H1 (cell line): ENCODE results near the gene TBL1Y. TPM values are rescaled to one million over a fixed set of nuclear protein-coding genes. Genes with fewer than 3 reads are reported as not detected.
A peak's percentile ranks its signal among the peaks of the same experiment; 100 is the strongest.

Experiments
- CTCF ChIA-PET: fragments of 300-600 bp; sonication (Branson Sonifier 250); formaldehyde crosslinking; loops from one replicate; lab custom pipeline; 2021; ENCODE audit not compliant: partially characterized antibody; lab: Charles Lee
- POLR2A ChIA-PET: fragments of 300-600 bp; sonication (Branson Sonifier 250); formaldehyde crosslinking; loops from one replicate; lab custom pipeline; 2021; ENCODE audit warnings: inconsistent platforms; ENCODE audit not compliant: partially characterized antibody; lab: Charles Lee
- DNase-seq, 2 experiments: peaks; one replicate each; pipeline versions ENCODE4 v3.0.0 to v3.0.0-alpha.2; 2010 to 2022; ENCODE audit warnings: low spot score in 2 of 2, low read depth in 1 of 2, mixed read lengths in 1 of 2
- FAIRE-seq: peaks from 2 replicates; lab custom pipeline; 2011; peaks lifted over from hg19 to GRCh38; lab: Jason Lieb, UNC
- H2AFZ ChIP-seq: 2 replicates; pipeline ENCODE4 v1.8.1; 2012; ENCODE audit warnings: low read length, inconsistent platforms
- H2AK5ac ChIP-seq: 2 replicates; pipeline ENCODE4 v1.6.1; 2013; ENCODE audit warnings: low read depth, low read length
- H2BK120ac ChIP-seq: replicated peaks from 2 replicates; pipeline ENCODE3; 2013; ENCODE audit warnings: low read depth, low read length, inconsistent platforms
- H2BK12ac ChIP-seq: 2 replicates; pipeline ENCODE4 v1.6.1; 2013; ENCODE audit warnings: low read depth, low read length
- H2BK15ac ChIP-seq: 2 replicates; pipeline ENCODE4 v1.6.1; 2013; ENCODE audit warnings: low read length
- H2BK20ac ChIP-seq: 2 replicates; pipeline ENCODE4 v1.6.1; 2013; ENCODE audit warnings: low read length
- H2BK5ac ChIP-seq: 2 replicates; pipeline ENCODE4 v1.6.1; 2013; ENCODE audit warnings: low read depth, low read length
- H3K14ac ChIP-seq: 2 replicates; pipeline ENCODE4 v1.6.1; 2013; ENCODE audit warnings: inconsistent platforms; ENCODE audit not compliant: insufficient read length
- H3K18ac ChIP-seq: 2 replicates; pipeline ENCODE4 v1.6.1; 2013; ENCODE audit warnings: low read length; ENCODE audit errors: extremely low read depth
- H3K23ac ChIP-seq: 2 replicates; pipeline ENCODE4 v1.6.1; 2013; ENCODE audit warnings: inconsistent platforms; ENCODE audit not compliant: insufficient read length
- H3K23me2 ChIP-seq: 2 replicates; pipeline ENCODE4 v1.6.1; 2013; ENCODE audit warnings: low read depth, low read length
- H3K27ac ChIP-seq: 2 replicates; pipeline ENCODE4 v1.6.1; 2011; ENCODE audit warnings: low read depth, low read length, inconsistent platforms
- H3K27me3 ChIP-seq, 4 experiments: replicated peaks in 1 of 4; 1 replicate in 1 of 4; 2 replicates in 3 of 4; pipeline versions ENCODE4 v1.6.1 to v1.8.1; 2011 to 2013; ENCODE audit warnings: low read length in 3 of 4, mild to moderate bottlenecking in 3 of 4, inconsistent platforms in 2 of 4, mixed read lengths in 2 of 4, moderate library complexity in 1 of 4; ENCODE audit not compliant: control insufficient read depth in 3 of 4, insufficient read depth in 3 of 4; ENCODE audit errors: extremely low read depth in 1 of 4
- H3K36me3 ChIP-seq, 4 experiments: 2 replicates each; pipeline versions ENCODE4 v1.6.1 to v1.8.1; 2011 to 2013; ENCODE audit warnings: mild to moderate bottlenecking in 4 of 4, low read length in 3 of 4, moderate library complexity in 2 of 4, control low read depth in 1 of 4, inconsistent platforms in 1 of 4; ENCODE audit not compliant: insufficient read depth in 4 of 4, control insufficient read depth in 2 of 4
- H3K4ac ChIP-seq: replicated peaks from 2 replicates; pipeline ENCODE3; 2013; ENCODE audit warnings: low read length, low read depth, mixed read lengths, inconsistent platforms; ENCODE audit not compliant: insufficient read length
- H3K4me1 ChIP-seq, 4 experiments: replicated peaks in 1 of 4; 1 replicate in 1 of 4; 2 replicates in 3 of 4; pipeline versions ENCODE4 v1.6.1 to v1.8.1; 2011 to 2013; ENCODE audit warnings: low read length in 3 of 4, inconsistent platforms in 2 of 4, mixed read lengths in 1 of 4; ENCODE audit not compliant: insufficient read depth in 4 of 4, control insufficient read depth in 3 of 4
- H3K4me2 ChIP-seq, 2 experiments: 2 replicates each; pipeline versions ENCODE4 v1.6.1 to v1.8.1; 2011 to 2013; ENCODE audit warnings: low read depth in 2 of 2, low read length in 2 of 2, control low read depth in 1 of 2, inconsistent platforms in 1 of 2, mild to moderate bottlenecking in 1 of 2; ENCODE audit not compliant: insufficient read depth in 1 of 2
- H3K4me3 ChIP-seq, 4 experiments: fragments of 200-600, 300-600 bp in 1 of 4; sonication (generic), shearing (Covaris generic), sonication (Bioruptor Twin) in 1 of 4; 2 replicates each; pipeline versions ENCODE4 v1.5.1 to v1.8.1; 2011 to 2016; ENCODE audit warnings: low read length in 4 of 4, low read depth in 3 of 4, control low read depth in 2 of 4, inconsistent platforms in 2 of 4, mild to moderate bottlenecking in 2 of 4, mixed read lengths in 1 of 4, moderate library complexity in 1 of 4; ENCODE audit not compliant: insufficient read depth in 2 of 4; ENCODE audit errors: extremely low read depth in 1 of 4
- H3K56ac ChIP-seq: replicated peaks from 2 replicates; pipeline ENCODE3; 2013; ENCODE audit warnings: low read depth, mild to moderate bottlenecking, mixed read lengths, low read length, inconsistent platforms; ENCODE audit not compliant: insufficient read length
- H3K79me1 ChIP-seq: 2 replicates; pipeline ENCODE4 v1.6.1; 2013; ENCODE audit warnings: low read depth, low read length, control low read depth
- H3K79me2 ChIP-seq, 2 experiments: 2 replicates each; pipeline versions ENCODE4 v1.6.1 to v1.8.1; 2012 to 2013; ENCODE audit warnings: low read length in 2 of 2, mild to moderate bottlenecking in 2 of 2, inconsistent platforms in 1 of 2; ENCODE audit not compliant: insufficient read depth in 2 of 2, control insufficient read depth in 1 of 2
- H3K9ac ChIP-seq, 4 experiments: replicated peaks in 1 of 4; 1 replicate in 1 of 4; 2 replicates in 3 of 4; pipeline versions ENCODE4 v1.6.1 to v1.8.1; 2011 to 2013; ENCODE audit warnings: low read depth in 3 of 4, low read length in 3 of 4, control low read depth in 2 of 4, mild to moderate bottlenecking in 2 of 4, moderate library complexity in 2 of 4, inconsistent platforms in 1 of 4; ENCODE audit errors: extremely low read depth in 1 of 4
- H3K9me3 ChIP-seq, 2 experiments: 2 replicates each; pipeline versions ENCODE4 v1.6.1 to v1.8.1; 2012 to 2013; ENCODE audit warnings: mild to moderate bottlenecking in 2 of 2, moderate library complexity in 2 of 2, control low read depth in 1 of 2, inconsistent platforms in 1 of 2, low read depth in 1 of 2, low read length in 1 of 2, mixed read lengths in 1 of 2; ENCODE audit not compliant: insufficient read depth in 2 of 2
- H4K20me1 ChIP-seq, 2 experiments: replicated peaks in 1 of 2; 2 replicates each; pipeline versions ENCODE3 to v1.8.1; 2011 to 2013; ENCODE audit warnings: inconsistent platforms in 2 of 2, low read length in 2 of 2, mild to moderate bottlenecking in 1 of 2; ENCODE audit not compliant: insufficient read depth in 2 of 2, control insufficient read depth in 1 of 2
- H4K5ac ChIP-seq: 2 replicates; pipeline ENCODE4 v1.6.1; 2013; ENCODE audit warnings: low read length, low read depth, mixed read lengths, inconsistent platforms; ENCODE audit not compliant: insufficient read length
- H4K8ac ChIP-seq: 2 replicates; pipeline ENCODE4 v1.8.0; 2013; ENCODE audit warnings: mild to moderate bottlenecking, moderate library complexity, low read length, inconsistent platforms; ENCODE audit not compliant: insufficient read depth; ENCODE audit errors: extremely low read depth
- H4K91ac ChIP-seq: replicated peaks from 2 replicates; pipeline ENCODE3; 2013; ENCODE audit warnings: low read length, mixed read lengths, inconsistent platforms; ENCODE audit not compliant: insufficient read length
- CHD1 ChIP-seq: IDR thresholded peaks from 2 replicates; pipeline ENCODE4 v1.6.1; 2012; ENCODE audit warnings: low read depth, low read length, improper control_type of control experiment
- GTF2F1 ChIP-seq: IDR thresholded peaks from 2 replicates; pipeline ENCODE4 v1.6.1; 2012; ENCODE audit warnings: low read depth, low read length, improper control_type of control experiment, borderline replicate concordance
- MAFK ChIP-seq: IDR thresholded peaks from 2 replicates; pipeline ENCODE4 v1.6.1; 2012; ENCODE audit warnings: low read depth, mild to moderate bottlenecking, improper control_type of control experiment, low read length
- SIN3A ChIP-seq, 2 experiments: IDR thresholded peaks in 1 of 2; conservative IDR thresholded peaks in 1 of 2; 2 replicates each; pipeline ENCODE4 v1.6.1; 2011 to 2012; ENCODE audit warnings: low read length in 2 of 2, improper control_type of control experiment in 1 of 2, low read depth in 1 of 2, mild to moderate bottlenecking in 1 of 2
- SP1 ChIP-seq: IDR thresholded peaks from 2 replicates; pipeline ENCODE4 v1.6.1; 2011; ENCODE audit warnings: low read depth, low read length
- TAF1 ChIP-seq: IDR thresholded peaks from 2 replicates; pipeline ENCODE4 v1.6.1; 2011; ENCODE audit warnings: mild to moderate bottlenecking, low read depth, low read length
- TBP ChIP-seq: IDR thresholded peaks from 2 replicates; pipeline ENCODE4 v1.6.1; 2011; ENCODE audit warnings: low read depth, low read length, improper control_type of control experiment
- WGBS, 2 experiments: shearing (Covaris generic) in 1 of 2; methylation state at CpG; one replicate each; pipeline versions ENCODE4 v1.1.6 to v1.1.7; 2013 to 2015; ENCODE audit warnings: low lambda C conversion rate in 2 of 2, mixed read lengths in 2 of 2, inconsistent platforms in 1 of 2, low coverage in 1 of 2, missing lambda C conversion rate in 1 of 2; ENCODE audit not compliant: insufficient replicate concordance in 2 of 2, insufficient coverage in 1 of 2, insufficient read length in 1 of 2; ENCODE audit errors: extremely low coverage in 1 of 2, missing lambda C conversion rate in 1 of 2; 5-methylcytosine and 5-hydroxymethylcytosine counted together
- polyA plus RNA-seq, 7 experiments: library from polyadenylated mRNA; depleted of rRNA in 3 of 7; stranded (reverse) in 5 of 7; unstranded in 2 of 7; fragments of >200 nt in 5 of 7; fragments of 200-250 nt in 2 of 7; gene quantifications; 1 replicate in 5 of 7; 2 replicates in 1 of 7; 4 replicates in 1 of 7; pipeline versions ENCODE4 v1.2.1 to v1.2.3, GENCODE V29; 2011 to 2013; ENCODE audit warnings: missing spikeins in 2 of 7, mixed read lengths in 2 of 7
- total RNA-seq: library from RNA; stranded (reverse); fragmentation: NEBNext Ultra II Directional; extraction: Animal tissue kit (Norgen Biotek cat#: 25700); gene quantifications from 2 replicates; pipeline ENCODE4 v1.2.1, GENCODE V29; 2021
- TF ChIP-seq, protein P1 (sequence below): IDR thresholded peaks from 2 replicates; pipeline ENCODE4 v1.6.1; 2011; ENCODE audit warnings: low read depth, mild to moderate bottlenecking, low read length; ENCODE audit not compliant: insufficient read depth

The TBL1Y gene
- total and polyA plus RNA-seq, 2 of the 8 experiments (the other 6 are each of a cell fraction or from before 2014, with no cell fraction given): 2.5 to 4.2 TPM

DNA sequence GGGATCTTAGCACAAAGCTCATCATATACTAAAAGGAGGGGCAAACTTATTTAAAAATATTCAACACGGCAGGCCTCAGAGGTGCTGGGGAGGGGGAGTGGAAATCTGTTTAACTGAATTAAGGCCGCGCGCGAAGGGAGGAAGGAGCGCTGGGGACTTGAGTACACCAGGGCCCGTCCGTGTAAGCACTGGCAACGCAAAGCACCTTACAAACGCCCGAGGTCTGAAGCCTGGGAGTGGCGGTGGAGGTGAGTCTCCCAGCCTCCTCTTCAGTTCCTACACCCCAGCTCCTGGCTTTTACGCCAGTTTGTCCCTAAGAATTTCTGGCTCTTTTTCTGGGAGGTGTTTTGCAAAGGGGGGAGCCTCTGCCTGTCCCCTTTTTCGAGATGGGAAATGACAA, 641 bp upstream of the TBL1Y start:
- H3K4me3 ChIP-seq: peak overlapping the region; percentile 59 to 83 (median 66)
- 3% methylated on average over 13 of the region's 14 CpGs; no CpG with 5 or more reads in 1 of the 2 experiments for WGBS, 2 experiments
- no peak for FAIRE-seq
- TF ChIP-seq GTF2F1: no peak
- TF ChIP-seq TBP: 0 out of 2 replicates have a peak, but pooled peaks have one; percentile 37
- TF ChIP-seq, protein P1, sequence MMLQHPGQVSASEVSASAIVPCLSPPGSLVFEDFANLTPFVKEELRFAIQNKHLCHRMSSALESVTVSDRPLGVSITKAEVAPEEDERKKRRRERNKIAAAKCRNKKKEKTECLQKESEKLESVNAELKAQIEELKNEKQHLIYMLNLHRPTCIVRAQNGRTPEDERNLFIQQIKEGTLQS: no peak
- no peak for TF ChIP-seq MAFK
- peak; percentile 34; the same call in 1 of the 2 replicates for TF ChIP-seq TAF1
- TF ChIP-seq SIN3A (conservative IDR thresholded peaks at IDR 0.05 in 1 of 2, IDR thresholded peaks at IDR 0.05 in 1 of 2; ENCODE audit: low read depth in 1 of 2, low read length in 2 of 2): no peak
- TF ChIP-seq CHD1: no peak
- no peak for TF ChIP-seq SP1

More for the DNA sequence above, 641 bp upstream of the TBL1Y start:
- Histone ChIP-seq H3K9ac (peak overlapping the region in 3 of 4 experiments; percentile 69 to 82 (median 77); a peak in 6 of 7 replicates), H4K5ac (no peak overlapping the region), H2BK20ac (no peak overlapping the region), H3K9me3 (no peaks in the 10 kb centered on the region), H3K79me1 (no peaks in the 10 kb centered on the region), H3K4me1 (peaks cover 0 to 6% (median 4%) of the 10 kb centered on the region in 4 experiments; a peak in 3 of 7 replicates), H4K20me1 (peaks cover 0 to 3% of the 10 kb centered on the region in 2 experiments), H3K79me2 (peaks cover 0 to 29% of the 10 kb centered on the region in 2 experiments; a peak in 2 of 4 replicates), H2AFZ (no peak overlapping the region), H3K4ac (no peak overlapping the region), H2BK12ac (0 out of 2 replicates have a peak overlapping the region, but pooled peaks have one; percentile 17), H3K23ac (no peak overlapping the region), H3K36me3 (no peaks in the 10 kb centered on the region), H3K14ac (no peak overlapping the region), H2AK5ac (no peak overlapping the region), H3K27ac (no peak overlapping the region), H3K56ac (peak overlapping the region; percentile 46), H3K18ac (no peak overlapping the region; the same call in none of the 2 replicates), H2BK120ac (no peak overlapping the region), H3K4me2 (peak overlapping the region; percentile 76 to 82), H3K27me3 (no peaks in the 10 kb centered on the region), H4K91ac (no peak overlapping the region), H2BK5ac (no peak overlapping the region), H2BK15ac (no peak overlapping the region), H4K8ac (peak overlapping the region; percentile 51; the same call in 1 of the 2 replicates), H3K23me2 (peaks cover 2% of the 10 kb centered on the region; the same call in 1 of the 2 replicates)
- ChIA-PET POLR2A (interaction anchor here (0.7 to 5.1 kb wide), 11 partner anchors 10 to 127 kb away, joined by 3 to 47 read pairs (median 4); no protein-coding TSS in a partner anchor), CTCF (interaction anchor here (1.3 kb wide), 1 partner anchor 19 kb away, joined by 4 read pairs; no protein-coding TSS in a partner anchor)
- no peak for DNase-seq
